Ascending aorta (tissue), 2 donors: ENCODE results near the gene ARL15. TPM values are rescaled to one million over a fixed set of nuclear protein-coding genes. Genes with fewer than 3 reads are reported as not detected.

Experiments used
- DNase-seq, 2 donors: peaks; one replicate each; pipeline ENCODE4 v3.0.0-alpha.2; 2019; ENCODE audit warnings: low spot score in 2 of 2
- H3K27ac ChIP-seq, 2 donors: fragments of 200-600 bp; sonication (generic); one replicate each; pipeline ENCODE4 v1.5.1; 2016 to 2017; ENCODE audit warnings: mild to moderate bottlenecking in 1 of 2
- H3K27me3 ChIP-seq: fragments of 200-600 bp; sonication (generic); one replicate; pipeline ENCODE4 v1.5.1; 2017
- H3K36me3 ChIP-seq, 2 donors: fragments of 200-600 bp; sonication (generic); one replicate each; pipeline ENCODE4 v1.5.1; 2016
- H3K4me1 ChIP-seq, 2 donors: fragments of 200-600 bp; sonication (generic); one replicate each; pipeline ENCODE4 v1.5.1; 2016 to 2017; ENCODE audit warnings: mild to moderate bottlenecking in 1 of 2
- H3K4me3 ChIP-seq, 2 donors: fragments of 200-600 bp; sonication (generic); one replicate each; pipeline ENCODE4 v1.5.1; 2016 to 2017; ENCODE audit warnings: mild to moderate bottlenecking in 1 of 2
- H3K9me3 ChIP-seq, 2 donors: fragments of 200-600 bp; sonication (generic); one replicate each; pipeline ENCODE4 v1.5.1; 2016
- intact Hi-C: fragments of 100-400 bp; cut with DNase I; formaldehyde crosslinking; loops from one replicate; pipeline ENCODE4 v1.15.1; 2023
- total RNA-seq: library from RNA; depleted of rRNA; stranded (reverse); fragments of >200 nt; gene quantifications from one replicate; pipeline ENCODE4 v1.1.0, GENCODE V29; 2016
- TF ChIP-seq, protein P1 (sequence below), 3 experiments: fragments of 200-600 bp in 2 of 3; fragments of 450-650 bp in 1 of 3; sonication (generic) in 2 of 3; IDR thresholded peaks; one replicate each; pipeline ENCODE4 v1.5.1; 2016 to 2019; ENCODE audit warnings: antibody characterized with exemption in 3 of 3, mild to moderate bottlenecking in 1 of 3, moderate library complexity in 1 of 3

The ARL15 gene
- total RNA-seq, 1 donor from 2014 or later: 12.5 TPM

DNA sequence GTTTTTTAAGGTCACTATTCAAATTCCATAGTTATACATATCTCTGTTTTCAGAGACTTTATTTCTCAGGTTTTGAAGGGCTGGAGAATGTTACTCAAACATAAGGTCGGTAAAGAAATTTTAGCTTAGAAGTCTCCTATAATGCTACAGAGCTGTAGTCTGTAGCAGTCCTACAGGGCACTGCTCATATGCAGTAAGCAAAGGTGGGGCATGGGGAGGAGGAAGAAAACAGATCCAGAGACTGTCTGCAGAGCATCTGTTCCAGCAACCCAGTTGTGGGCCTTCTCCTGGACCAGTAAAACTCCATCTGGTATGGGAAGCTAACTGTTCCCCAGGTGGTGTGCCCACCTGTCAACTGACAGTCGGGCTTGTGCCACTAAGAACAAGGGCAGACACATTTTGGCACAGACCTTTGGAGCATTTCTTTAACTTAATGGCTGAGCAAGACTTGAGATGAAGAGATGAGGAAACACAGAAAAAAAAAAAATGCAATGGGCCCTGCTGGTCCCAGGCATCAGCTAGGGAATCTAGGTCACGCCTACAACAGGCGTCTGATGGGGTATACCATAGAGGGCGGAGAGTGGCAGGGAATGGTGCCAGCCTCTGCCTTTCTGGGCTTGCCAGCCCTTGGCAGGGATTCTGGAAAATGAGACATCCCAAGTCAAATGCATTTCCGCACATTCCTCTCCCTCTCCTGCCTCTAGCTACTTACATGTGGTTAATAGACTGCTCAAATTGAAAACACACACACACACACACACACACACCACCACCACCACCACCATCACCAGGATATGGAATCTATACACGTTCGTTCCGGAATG lies 218.9 kb downstream of the ARL15 start:
- H3K4me3 ChIP-seq: no peak overlapping the region
- no peaks in the 10 kb centered on the region for H3K9me3 ChIP-seq
- H3K4me1 ChIP-seq: no peaks in the 10 kb centered on the region
- no peaks in the 10 kb centered on the region for H3K27me3 ChIP-seq
- no peak for DNase-seq
- no peak overlapping the region for H3K27ac ChIP-seq
- intact Hi-C loops: loop anchor here (10.0 kb wide), 1 partner anchor 113 kb away; no protein-coding TSS in a partner anchor
- TF ChIP-seq, protein P1, sequence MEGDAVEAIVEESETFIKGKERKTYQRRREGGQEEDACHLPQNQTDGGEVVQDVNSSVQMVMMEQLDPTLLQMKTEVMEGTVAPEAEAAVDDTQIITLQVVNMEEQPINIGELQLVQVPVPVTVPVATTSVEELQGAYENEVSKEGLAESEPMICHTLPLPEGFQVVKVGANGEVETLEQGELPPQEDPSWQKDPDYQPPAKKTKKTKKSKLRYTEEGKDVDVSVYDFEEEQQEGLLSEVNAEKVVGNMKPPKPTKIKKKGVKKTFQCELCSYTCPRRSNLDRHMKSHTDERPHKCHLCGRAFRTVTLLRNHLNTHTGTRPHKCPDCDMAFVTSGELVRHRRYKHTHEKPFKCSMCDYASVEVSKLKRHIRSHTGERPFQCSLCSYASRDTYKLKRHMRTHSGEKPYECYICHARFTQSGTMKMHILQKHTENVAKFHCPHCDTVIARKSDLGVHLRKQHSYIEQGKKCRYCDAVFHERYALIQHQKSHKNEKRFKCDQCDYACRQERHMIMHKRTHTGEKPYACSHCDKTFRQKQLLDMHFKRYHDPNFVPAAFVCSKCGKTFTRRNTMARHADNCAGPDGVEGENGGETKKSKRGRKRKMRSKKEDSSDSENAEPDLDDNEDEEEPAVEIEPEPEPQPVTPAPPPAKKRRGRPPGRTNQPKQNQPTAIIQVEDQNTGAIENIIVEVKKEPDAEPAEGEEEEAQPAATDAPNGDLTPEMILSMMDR (IDR thresholded peaks at IDR 0.05): no peak
- H3K36me3 ChIP-seq: no peaks in the 10 kb centered on the region

DNA sequence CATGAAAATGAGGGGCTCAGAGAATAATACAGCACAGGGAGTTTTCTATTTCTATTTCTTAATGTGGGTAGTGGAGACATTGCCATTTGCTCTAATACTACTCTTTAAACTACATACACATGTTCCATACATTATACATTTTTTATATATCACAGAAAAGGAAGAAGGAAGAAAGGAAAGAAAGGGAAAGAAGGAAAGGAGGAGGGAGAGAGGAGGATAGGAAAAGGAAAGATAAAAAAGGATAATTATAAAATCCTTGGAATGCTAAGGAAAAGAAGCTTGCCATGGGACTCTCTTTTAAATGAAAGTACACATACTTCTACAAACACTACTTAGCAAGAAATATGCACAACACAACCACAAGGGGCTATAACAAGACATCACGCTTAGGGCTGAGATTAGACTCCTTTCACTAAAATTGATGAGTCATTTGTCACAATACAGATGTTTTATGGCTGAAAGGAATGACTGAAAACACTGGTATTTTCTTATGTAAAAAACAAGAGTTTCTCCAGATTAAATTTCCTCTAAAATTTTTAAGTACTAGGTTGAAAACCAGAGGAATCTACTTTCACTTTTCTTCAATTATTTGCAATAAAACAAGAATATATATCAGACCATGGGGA lies 219.8 kb downstream of the ARL15 start:
- Histone ChIP-seq H3K27me3 (no peaks in the 10 kb centered on the region), H3K36me3 (no peaks in the 10 kb centered on the region), H3K27ac (no peak overlapping the region), H3K4me3 (no peak overlapping the region), H3K9me3 (no peaks in the 10 kb centered on the region), H3K4me1 (no peaks in the 10 kb centered on the region)
- DNase-seq: no peak
- intact Hi-C loops: loop anchor here (10.0 kb wide), 1 partner anchor 114 kb away; no protein-coding TSS in a partner anchor
- TF ChIP-seq, protein P1 (IDR thresholded peaks at IDR 0.05): no peak

DNA sequence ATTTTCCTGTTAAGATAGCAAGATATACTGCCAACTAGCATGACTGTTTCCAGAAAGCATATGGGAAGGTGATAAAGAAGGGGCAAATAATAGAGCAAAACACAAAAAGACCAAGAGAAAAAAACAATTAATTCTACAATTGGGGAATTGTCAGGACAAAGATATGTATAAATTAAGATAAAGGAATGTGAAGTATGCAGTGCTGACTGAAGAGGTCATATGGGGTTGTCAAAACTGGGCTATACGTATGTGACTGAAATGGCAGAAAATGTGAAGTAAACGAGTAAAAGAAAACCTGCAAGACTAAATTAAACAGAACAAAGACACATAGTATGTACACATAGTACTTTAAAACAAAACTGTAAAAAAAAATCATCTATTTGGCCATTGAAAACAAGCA lies 222.3 kb downstream of the ARL15 start:
- no peak for DNase-seq
- TF ChIP-seq, protein P1 (IDR thresholded peaks at IDR 0.05): no peak
- H3K27ac ChIP-seq: no peak overlapping the region
- no peak overlapping the region for H3K4me3 ChIP-seq
- no peaks in the 10 kb centered on the region for H3K36me3 ChIP-seq
- H3K27me3 ChIP-seq: no peaks in the 10 kb centered on the region
- no peaks in the 10 kb centered on the region for H3K9me3 ChIP-seq
- no peaks in the 10 kb centered on the region for H3K4me1 ChIP-seq
- intact Hi-C loops: no loop called here

DNA sequence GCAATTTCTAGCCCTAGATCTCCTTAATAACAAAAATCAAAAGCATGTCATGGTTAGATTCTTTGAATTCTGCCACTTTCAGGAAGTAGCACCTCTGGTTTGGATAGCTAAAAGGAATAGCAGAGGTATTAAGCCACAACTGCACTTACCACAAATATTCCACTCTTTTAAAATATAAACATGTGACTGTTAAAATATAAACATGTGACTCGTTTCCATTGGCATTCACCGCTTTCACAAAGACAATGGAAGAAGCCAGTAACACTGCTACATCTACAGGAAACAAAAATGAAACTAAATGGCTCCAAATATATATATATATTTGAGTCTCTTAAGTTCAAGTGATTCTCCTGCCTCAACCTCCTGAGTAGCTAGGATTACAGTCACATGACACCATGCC lies 222.9 kb downstream of the ARL15 start:
- H3K4me3 ChIP-seq: no peak overlapping the region
- TF ChIP-seq, protein P1 (IDR thresholded peaks at IDR 0.05): no peak
- H3K4me1 ChIP-seq: no peaks in the 10 kb centered on the region
- intact Hi-C loops: no loop called here
- no peak for DNase-seq
- H3K27me3 ChIP-seq: no peaks in the 10 kb centered on the region
- no peak overlapping the region for H3K27ac ChIP-seq
- H3K9me3 ChIP-seq: no peaks in the 10 kb centered on the region
- no peaks in the 10 kb centered on the region for H3K36me3 ChIP-seq

DNA sequence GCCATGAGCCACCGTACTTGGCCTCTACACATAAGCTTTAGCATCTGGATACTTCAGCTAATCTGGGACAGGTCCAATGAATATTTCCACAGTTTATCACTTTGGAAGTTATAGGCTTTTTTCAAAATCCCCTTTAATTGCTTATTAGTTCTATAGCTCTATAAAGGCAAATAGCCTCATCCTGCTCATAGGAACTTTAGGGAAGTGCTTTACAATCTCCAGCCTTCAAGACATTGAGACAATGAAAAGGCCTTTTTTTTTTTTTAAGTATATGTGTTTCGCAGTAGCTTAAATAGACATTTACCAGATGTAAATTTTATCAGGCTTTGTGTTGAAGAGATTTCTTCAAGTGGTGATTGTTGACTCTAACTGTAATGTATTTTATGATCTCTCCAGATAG lies 224.2 kb downstream of the ARL15 start:
- TF ChIP-seq, protein P1 (IDR thresholded peaks at IDR 0.05): no peak
- Histone ChIP-seq H3K36me3 (no peaks in the 10 kb centered on the region), H3K4me1 (no peaks in the 10 kb centered on the region), H3K4me3 (no peak overlapping the region), H3K9me3 (no peaks in the 10 kb centered on the region), H3K27me3 (no peaks in the 10 kb centered on the region), H3K27ac (no peak overlapping the region)
- intact Hi-C loops: no loop called here
- no peak for DNase-seq
